K562 (cell line): ENCODE measurements around the gene ERCC4. TPM values are rescaled to one million over a fixed set of nuclear protein-coding genes. Genes with fewer than 3 reads are reported as not detected.

ENCODE experiments used
- CCNT2 ChIP-seq: IDR thresholded peaks from 2 replicates; pipeline ENCODE4 v1.6.1; 2011; ENCODE audit warnings: borderline replicate concordance, low read depth, mild to moderate bottlenecking, moderate library complexity, mixed read lengths, low read length; ENCODE audit not compliant: insufficient read length; ENCODE audit errors: extremely low read depth
- DMBX1 ChIP-seq: fragments of 250-450 bp; sonication (Bioruptor Pico); IDR thresholded peaks from 2 replicates; pipeline ENCODE4 v1.8.0; 2022; ENCODE audit warnings: inconsistent platforms, mild to moderate bottlenecking, moderate library complexity, borderline replicate concordance
- DNMT1 ChIP-seq: fragments of 450-650 bp; IDR thresholded peaks from 2 replicates; pipeline ENCODE4 v1.6.1; 2016; ENCODE audit warnings: antibody characterized with exemption, mild to moderate bottlenecking
- HDAC3 ChIP-seq: fragments of 450-650 bp; IDR thresholded peaks from 2 replicates; pipeline ENCODE4 v1.6.1; 2018; ENCODE audit warnings: borderline replicate concordance, mild to moderate bottlenecking, moderate library complexity; ENCODE audit not compliant: partially characterized antibody
- HNRNPH1 ChIP-seq: fragments of 200-400 bp; formaldehyde crosslinking; optimal IDR thresholded peaks from 2 replicates; pipeline ENCODE3; 2017; ENCODE audit warnings: low read depth, mild to moderate bottlenecking, low read length, moderate library complexity
- IFI16 ChIP-seq: fragments of 250-450 bp; sonication (Bioruptor Pico); IDR thresholded peaks from 2 replicates; pipeline ENCODE4 v2.1.2; 2022; ENCODE audit warnings: mild to moderate bottlenecking, inconsistent platforms
- IRF9 ChIP-seq: fragments of 450-650 bp; IDR thresholded peaks from 2 replicates; pipeline ENCODE4 v1.6.1; 2016; ENCODE audit warnings: missing biosample characterization, missing genetic modification characterization
- KLF10 ChIP-seq: fragments of 250-450 bp; sonication (Bioruptor Pico); IDR thresholded peaks from 2 replicates; pipeline ENCODE4 v1.6.1; 2021; ENCODE audit warnings: matching md5 sums
- NCOA2 ChIP-seq, 2 experiments: fragments of 450-650 bp; IDR thresholded peaks; 2 replicates each; pipeline ENCODE4 v1.6.1; 2018; ENCODE audit warnings: mild to moderate bottlenecking in 2 of 2, moderate library complexity in 1 of 2; ENCODE audit not compliant: partially characterized antibody in 2 of 2
- SPI1 ChIP-seq: IDR thresholded peaks from 2 replicates; pipeline ENCODE4 v1.6.1; 2011; ENCODE audit warnings: low read depth, low read length, control low read depth, borderline replicate concordance
- TRIM28 ChIP-seq: fragments of 450-650 bp; IDR thresholded peaks from 2 replicates; pipeline ENCODE4 v1.6.1; 2017
- XRCC5 ChIP-seq: fragments of 200-400 bp; formaldehyde crosslinking; IDR thresholded peaks from 2 replicates; pipeline ENCODE4 v1.6.1; 2017; ENCODE audit warnings: low read depth, mild to moderate bottlenecking, low read length
- ZBTB1 ChIP-seq: sonication (generic); formaldehyde crosslinking; IDR thresholded peaks from 2 replicates; pipeline ENCODE4 v1.8.1; 2023; ENCODE audit warnings: missing genetic modification reagents, low read depth, mild to moderate bottlenecking, borderline replicate concordance
- ZC3H8 ChIP-seq: fragments of 450-650 bp; IDR thresholded peaks from 2 replicates; pipeline ENCODE4 v1.6.1; 2017
- ZKSCAN8 ChIP-seq: fragments of 200-800 bp; sonication (Bioruptor generic); IDR thresholded peaks from 2 replicates; pipeline ENCODE4 v1.6.1; 2016; ENCODE audit warnings: missing genetic modification characterization, missing compliant biosample characterization
- ZNF324 ChIP-seq: fragments of 250-450 bp; sonication (Bioruptor Pico); IDR thresholded peaks from 2 replicates; pipeline ENCODE4 v1.4.0; 2020; ENCODE audit warnings: mild to moderate bottlenecking
- ZNF449 ChIP-seq: fragments of 250-450 bp; sonication (Bioruptor Pico); IDR thresholded peaks from 2 replicates; pipeline ENCODE4 v1.8.0; 2022; ENCODE audit warnings: moderate library complexity, mild to moderate bottlenecking, inconsistent platforms
- polyA plus RNA-seq, 8 experiments: library from polyadenylated mRNA; depleted of rRNA in 4 of 8; stranded (reverse) in 5 of 8; unstranded in 3 of 8; fragments of >200 nt; fragmentation: Nextera tagmentation in 2 of 8; fragmentation: Illumina TruSeq in 1 of 8; extraction: Ambion mirVana in 2 of 8; extraction: Trizol in 1 of 8; gene quantifications; 2 replicates each; pipeline versions ENCODE4 v1.2.1 to v1.2.3, GENCODE V29; 2011 to 2014; ENCODE audit warnings: inconsistent platforms in 1 of 8, missing spikeins in 1 of 8
- total RNA-seq, 7 experiments: library from RNA; depleted of rRNA in 6 of 7; stranded (reverse); fragments of >200 nt in 6 of 7; fragmentation: Illumina TruSeq in 2 of 7; extraction: Trizol in 2 of 7; gene quantifications; 2 replicates each; pipeline versions ENCODE4 v1.2.1 to v1.2.3, GENCODE V29; 2011 to 2021; ENCODE audit warnings: low replicate concordance in 1 of 7
- TF ChIP-seq, protein P1 (sequence below), 2 experiments: fragments of 450-650 bp in 1 of 2; sonication (generic) in 1 of 2; formaldehyde crosslinking; conservative IDR thresholded peaks; 2 replicates each; pipeline versions ENCODE4 v1.4.0 to v1.8.1; 2020 to 2022; ENCODE audit warnings: mild to moderate bottlenecking in 1 of 2, missing genetic modification reagents in 1 of 2
- TF ChIP-seq, protein P2 (sequence below): sonication (generic); formaldehyde crosslinking; IDR thresholded peaks from 2 replicates; pipeline ENCODE4 v1.8.1; 2023; ENCODE audit warnings: mild to moderate bottlenecking, missing genetic modification reagents
- TF ChIP-seq, protein P3 (sequence below): fragments of 450-650 bp; IDR thresholded peaks from 2 replicates; pipeline ENCODE4 v1.6.1; 2016; ENCODE audit warnings: borderline replicate concordance

The ERCC4 gene
- total and polyA plus RNA-seq, 9 of the 15 experiments (the other 6 are each of a cell fraction or from before 2014, with no cell fraction given), result 3.7 to 10.5 (median 6.0) TPM

DNA sequence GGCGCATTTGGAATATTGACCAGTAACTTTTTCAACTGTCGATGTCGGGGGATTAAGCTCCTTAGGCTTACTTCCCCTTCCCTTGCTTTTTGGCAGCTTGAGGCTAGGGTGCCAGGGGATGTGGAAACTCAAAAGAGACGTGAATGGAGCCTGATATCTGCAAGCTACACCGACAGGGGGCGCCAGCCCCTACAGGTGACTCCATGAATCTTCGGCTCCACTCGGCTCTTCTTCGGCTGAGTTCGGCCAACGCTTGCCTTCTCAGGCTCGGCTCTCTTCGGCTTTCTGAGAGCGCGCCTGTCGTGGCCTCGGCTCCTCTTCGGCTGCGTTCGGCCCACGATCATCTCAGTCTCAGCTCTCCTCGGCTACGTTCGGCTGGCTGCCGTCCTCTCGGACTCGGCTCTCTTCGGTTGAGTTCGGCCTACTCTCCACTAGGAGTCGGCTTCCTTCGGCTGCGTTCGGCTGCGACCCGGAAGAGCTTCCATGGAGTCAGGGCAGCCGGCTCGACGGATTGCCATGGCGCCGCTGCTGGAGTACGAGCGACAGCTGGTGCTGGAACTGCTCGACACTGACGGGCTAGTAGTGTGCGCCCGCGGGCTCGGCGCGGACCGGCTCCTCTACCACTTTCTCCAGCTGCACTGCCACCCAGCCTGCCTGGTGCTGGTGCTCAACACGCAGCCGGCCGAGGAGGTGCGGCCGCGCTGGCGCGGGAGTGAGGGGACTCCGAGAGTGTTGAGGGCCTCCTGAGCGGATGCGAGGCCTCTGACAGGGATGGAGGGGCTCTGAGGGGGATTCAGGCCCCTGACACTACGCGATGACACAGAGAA, at the start of gene ERCC4 (continued):
- TF ChIP-seq ZNF449, result no peak
- no peak for TF ChIP-seq KLF10 (CRISPR knock-in tag)
- TF ChIP-seq IRF9 (tag), result no peak
- no peak for TF ChIP-seq HDAC3
- TF ChIP-seq IFI16 (CRISPR knock-in tag), result no peak
- no peak for TF ChIP-seq CCNT2
- TF ChIP-seq NCOA2 (IDR thresholded peaks at IDR 0.05; ENCODE audit: partially characterized antibody in 2 of 2), result no peak
- TF ChIP-seq DNMT1, result no peak
- TF ChIP-seq HNRNPH1, result no peak
- no peak for TF ChIP-seq ZC3H8
- TF ChIP-seq ZBTB1, result no peak
- no peak for TF ChIP-seq TRIM28
- no peak for TF ChIP-seq DMBX1 (CRISPR knock-in tag)
- TF ChIP-seq XRCC5, result no peak
- no peak for TF ChIP-seq SPI1
- TF ChIP-seq ZNF324 (CRISPR knock-in tag), result no peak
- TF ChIP-seq, protein P1, sequence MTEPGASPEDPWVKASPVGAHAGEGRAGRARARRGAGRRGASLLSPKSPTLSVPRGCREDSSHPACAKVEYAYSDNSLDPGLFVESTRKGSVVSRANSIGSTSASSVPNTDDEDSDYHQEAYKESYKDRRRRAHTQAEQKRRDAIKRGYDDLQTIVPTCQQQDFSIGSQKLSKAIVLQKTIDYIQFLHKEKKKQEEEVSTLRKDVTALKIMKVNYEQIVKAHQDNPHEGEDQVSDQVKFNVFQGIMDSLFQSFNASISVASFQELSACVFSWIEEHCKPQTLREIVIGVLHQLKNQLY (CRISPR knock-in tag; conservative IDR thresholded peaks at IDR 0.05), result no peak
- TF ChIP-seq, protein P2, sequence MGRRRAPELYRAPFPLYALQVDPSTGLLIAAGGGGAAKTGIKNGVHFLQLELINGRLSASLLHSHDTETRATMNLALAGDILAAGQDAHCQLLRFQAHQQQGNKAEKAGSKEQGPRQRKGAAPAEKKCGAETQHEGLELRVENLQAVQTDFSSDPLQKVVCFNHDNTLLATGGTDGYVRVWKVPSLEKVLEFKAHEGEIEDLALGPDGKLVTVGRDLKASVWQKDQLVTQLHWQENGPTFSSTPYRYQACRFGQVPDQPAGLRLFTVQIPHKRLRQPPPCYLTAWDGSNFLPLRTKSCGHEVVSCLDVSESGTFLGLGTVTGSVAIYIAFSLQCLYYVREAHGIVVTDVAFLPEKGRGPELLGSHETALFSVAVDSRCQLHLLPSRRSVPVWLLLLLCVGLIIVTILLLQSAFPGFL, result no peak
- TF ChIP-seq, protein P3, sequence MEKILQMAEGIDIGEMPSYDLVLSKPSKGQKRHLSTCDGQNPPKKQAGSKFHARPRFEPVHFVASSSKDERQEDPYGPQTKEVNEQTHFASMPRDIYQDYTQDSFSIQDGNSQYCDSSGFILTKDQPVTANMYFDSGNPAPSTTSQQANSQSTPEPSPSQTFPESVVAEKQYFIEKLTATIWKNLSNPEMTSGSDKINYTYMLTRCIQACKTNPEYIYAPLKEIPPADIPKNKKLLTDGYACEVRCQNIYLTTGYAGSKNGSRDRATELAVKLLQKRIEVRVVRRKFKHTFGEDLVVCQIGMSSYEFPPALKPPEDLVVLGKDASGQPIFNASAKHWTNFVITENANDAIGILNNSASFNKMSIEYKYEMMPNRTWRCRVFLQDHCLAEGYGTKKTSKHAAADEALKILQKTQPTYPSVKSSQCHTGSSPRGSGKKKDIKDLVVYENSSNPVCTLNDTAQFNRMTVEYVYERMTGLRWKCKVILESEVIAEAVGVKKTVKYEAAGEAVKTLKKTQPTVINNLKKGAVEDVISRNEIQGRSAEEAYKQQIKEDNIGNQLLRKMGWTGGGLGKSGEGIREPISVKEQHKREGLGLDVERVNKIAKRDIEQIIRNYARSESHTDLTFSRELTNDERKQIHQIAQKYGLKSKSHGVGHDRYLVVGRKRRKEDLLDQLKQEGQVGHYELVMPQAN, result peak; percentile 87
- TF ChIP-seq ZKSCAN8 (CRISPR knock-in tag), result no peak
